Measurements from ENCODE around the gene C8G.

C8G gene

DNA sequence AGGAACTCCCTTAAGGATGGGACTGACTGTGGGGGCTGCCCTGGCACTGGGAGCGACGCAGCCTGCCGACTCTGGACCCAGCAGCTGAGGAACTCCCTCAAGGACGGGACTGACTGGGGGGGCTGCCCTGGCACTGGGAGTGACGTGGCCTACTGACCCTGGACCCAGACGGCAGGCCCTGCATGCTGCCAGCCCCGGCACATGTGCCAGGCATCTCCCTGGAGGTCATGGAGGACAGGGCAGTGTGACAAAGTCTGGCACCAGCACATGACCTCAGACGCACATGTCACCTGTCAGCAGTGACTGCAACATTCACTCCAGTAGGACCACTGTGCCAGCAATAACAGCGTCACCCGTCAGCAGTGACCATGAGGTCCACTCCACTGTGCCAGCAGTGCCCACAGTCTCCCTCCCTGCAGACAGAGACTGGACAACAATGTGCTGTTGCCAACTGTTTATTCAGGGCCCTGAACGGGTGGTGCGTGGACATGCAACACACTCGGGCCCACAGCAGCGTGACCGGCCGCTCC is 5.0 kb upstream of the C8G start:
- DNase-seq (no peak), ATAC-seq (replicated peaks) (no peak)
- no peak overlapping the region for H3K4me3 Mint-ChIP-seq
- no peaks in the 10 kb centered on the region for H3K27me3 Mint-ChIP-seq
- no peak overlapping the region for H3K27ac Mint-ChIP-seq
- H3K4me1 Mint-ChIP-seq (ENCODE audit: low read depth in 2 of 2), result peaks cover 9 to 12% of the 10 kb centered on the region in 2 donors
- peaks cover 48% of the 10 kb centered on the region for H3K36me3 Mint-ChIP-seq (ENCODE audit: insufficient read depth)
- H3K9me3 Mint-ChIP-seq, result no peaks in the 10 kb centered on the region

DNA sequence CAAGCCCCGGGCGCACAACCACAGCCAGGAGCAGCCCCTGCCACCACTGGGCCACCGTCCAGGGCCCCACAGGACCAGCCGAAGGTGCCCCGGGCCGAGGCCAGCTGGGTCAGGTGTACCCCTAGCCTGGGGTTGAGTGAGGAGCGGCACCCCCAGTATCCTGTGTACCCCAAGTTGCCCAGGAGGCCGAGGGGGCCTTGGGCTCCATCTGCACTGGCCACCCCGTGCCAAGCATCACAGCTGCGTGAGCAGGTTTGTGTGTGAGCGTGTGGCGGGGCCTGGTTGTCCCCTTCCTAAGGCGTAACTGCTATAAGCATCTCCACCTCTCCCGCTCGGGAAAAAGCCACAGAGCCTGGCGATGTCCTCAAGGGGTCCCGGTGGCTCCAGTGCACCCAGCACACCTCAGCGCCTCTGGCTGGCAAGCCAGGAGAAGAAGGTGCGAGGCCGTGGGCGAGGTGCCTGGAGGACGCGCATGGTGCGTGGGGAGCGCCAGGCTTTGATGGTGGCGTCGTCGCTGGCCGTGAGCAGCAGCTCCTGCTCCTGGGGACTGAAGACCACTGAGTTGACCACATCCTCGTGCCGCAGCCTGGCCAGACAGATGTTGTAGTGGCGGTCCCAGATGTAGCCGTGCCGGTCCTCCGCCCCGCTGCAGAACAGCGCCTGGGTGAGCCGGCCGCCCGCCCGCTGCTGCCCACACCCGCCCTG is 4.4 kb upstream of the C8G start:
- H3K36me3 Mint-ChIP-seq (ENCODE audit: insufficient read depth), result peaks cover 49% of the 10 kb centered on the region
- no peaks in the 10 kb centered on the region for H3K9me3 Mint-ChIP-seq
- no peak for DNase-seq
- no peak for ATAC-seq (replicated peaks)
- H3K27ac Mint-ChIP-seq, result no peak overlapping the region
- H3K27me3 Mint-ChIP-seq, result no peaks in the 10 kb centered on the region
- H3K4me1 Mint-ChIP-seq (ENCODE audit: low read depth in 2 of 2), result peaks cover 9 to 12% of the 10 kb centered on the region in 2 donors
- no peak overlapping the region for H3K4me3 Mint-ChIP-seq

DNA sequence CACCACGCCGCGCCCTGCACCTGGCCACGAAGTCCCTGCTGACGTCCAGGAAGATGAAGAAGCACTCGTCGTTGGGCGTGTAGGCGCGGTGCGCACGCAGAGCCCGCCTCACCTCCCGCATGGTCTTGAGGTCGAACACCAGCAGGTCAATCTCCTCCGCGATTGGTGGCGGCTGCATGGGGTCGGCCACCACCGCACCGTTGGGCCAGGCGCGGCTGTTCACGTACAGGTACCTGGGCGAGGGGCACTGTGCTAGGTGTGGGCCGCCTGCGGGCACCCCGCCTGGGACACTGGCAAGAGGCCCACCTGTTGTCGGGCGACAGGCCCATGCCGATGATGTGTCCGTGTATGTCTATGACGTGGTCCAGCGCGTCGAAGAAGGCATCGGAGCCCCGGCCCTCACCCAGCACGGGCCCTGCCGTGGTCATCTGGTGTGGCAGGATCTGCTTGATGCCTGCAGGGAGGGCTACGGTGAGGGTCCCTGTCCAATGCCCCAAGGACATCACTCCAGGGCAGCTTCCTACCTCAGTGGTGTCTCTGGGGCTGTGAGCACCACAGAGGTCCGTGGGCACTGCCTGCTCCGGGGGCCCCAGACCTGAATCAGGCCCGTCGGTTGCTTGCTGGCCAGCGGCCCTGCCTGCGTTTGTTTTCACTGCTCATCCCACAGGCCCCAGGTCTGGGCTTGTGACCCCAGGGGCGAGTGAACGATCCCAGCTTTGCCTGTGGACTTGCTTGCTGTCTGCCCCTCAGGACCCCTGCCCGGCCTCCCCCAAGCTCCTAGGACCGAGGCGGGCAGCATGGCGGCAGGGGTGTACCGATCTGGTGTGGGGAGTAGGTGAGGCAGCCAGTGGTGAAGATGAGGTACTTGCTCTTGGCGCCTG is 3.6 kb upstream of the C8G start:
- no peaks in the 10 kb centered on the region for H3K9me3 Mint-ChIP-seq
- H3K4me3 Mint-ChIP-seq, result peak overlapping the region; percentile 8 to 22
- no peaks in the 10 kb centered on the region for H3K27me3 Mint-ChIP-seq
- H3K4me1 Mint-ChIP-seq (ENCODE audit: low read depth in 2 of 2), result peaks cover 9% of the 10 kb centered on the region in 2 donors
- peak overlapping the region in 1 of 2 donors; percentile 29 for H3K27ac Mint-ChIP-seq
- DNase-seq (no peak), ATAC-seq (replicated peaks) (no peak)
- peaks cover 49% of the 10 kb centered on the region for H3K36me3 Mint-ChIP-seq (ENCODE audit: insufficient read depth)

DNA sequence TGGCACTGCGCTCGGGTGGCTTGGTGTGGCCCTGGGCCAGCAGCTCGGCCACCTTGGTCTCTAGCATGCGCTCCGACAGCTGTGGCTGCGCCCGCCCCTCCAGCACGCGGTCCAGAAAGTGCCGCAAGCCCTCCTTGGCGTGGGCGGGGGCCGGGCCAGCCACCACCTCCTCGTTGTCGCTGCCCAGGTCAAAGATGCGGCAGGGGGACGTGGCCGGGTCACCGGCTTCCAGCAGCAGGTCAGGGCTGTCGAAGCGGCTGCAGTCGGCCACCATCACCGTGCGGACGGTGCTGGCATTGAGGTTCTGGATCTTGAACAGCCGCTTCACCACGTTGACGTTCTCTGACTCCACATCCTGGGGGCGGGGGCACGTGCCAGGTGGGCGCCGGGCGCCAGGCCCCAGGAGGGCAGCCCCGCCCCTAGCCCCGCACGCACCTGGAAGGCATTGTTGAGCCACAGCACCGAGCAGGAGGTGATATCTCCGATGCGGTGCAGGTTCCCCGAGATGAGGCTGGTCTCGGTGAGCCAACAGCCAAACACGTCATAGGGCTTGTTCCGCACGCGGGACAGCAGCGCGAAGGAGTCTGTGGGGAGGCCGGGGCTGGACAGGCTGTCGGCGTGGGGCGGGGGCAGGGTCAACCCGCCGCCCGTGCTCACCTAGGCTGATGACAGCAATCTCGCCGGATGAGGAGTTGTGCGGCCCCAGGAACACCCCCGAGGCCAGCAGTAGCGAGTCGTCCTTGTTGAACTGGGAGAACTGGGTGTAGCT is 2.7 kb upstream of the C8G start:
- DNase-seq, result no peak
- Mint-ChIP-seq H3K27ac (peak overlapping the region in 1 of 2 donors; percentile 29), H3K27me3 (no peaks in the 10 kb centered on the region), H3K4me1 (ENCODE audit: low read depth in 2 of 2) (peaks cover 11 to 12% of the 10 kb centered on the region in 2 donors), H3K36me3 (ENCODE audit: insufficient read depth) (peaks cover 49% of the 10 kb centered on the region), H3K9me3 (no peaks in the 10 kb centered on the region), H3K4me3 (peak overlapping the region; percentile 22 to 78)
- ATAC-seq (replicated peaks), result no peak

DNA sequence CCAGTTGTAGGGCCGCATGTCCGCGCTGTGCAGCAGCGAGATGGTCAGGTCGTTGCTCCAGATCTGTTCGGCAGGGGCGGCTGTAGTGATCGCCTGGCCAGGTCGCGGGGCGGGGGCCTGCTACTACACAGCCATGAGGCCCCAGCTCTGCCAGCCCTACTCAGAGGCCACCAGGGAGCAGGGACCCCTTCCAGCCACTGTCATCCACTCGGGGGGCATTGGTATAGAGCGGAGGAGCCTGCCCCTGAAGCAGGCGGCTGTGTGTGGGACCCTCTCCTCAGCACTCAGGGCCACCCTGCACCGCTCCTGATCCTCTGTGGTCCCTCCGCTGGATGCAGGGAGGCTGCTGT is 2.2 kb upstream of the C8G start:
- Mint-ChIP-seq H3K9me3 (no peaks in the 10 kb centered on the region), H3K4me3 (peak overlapping the region; percentile 10 to 78), H3K36me3 (ENCODE audit: insufficient read depth) (peaks cover 49% of the 10 kb centered on the region), H3K27me3 (no peaks in the 10 kb centered on the region), H3K27ac (peak overlapping the region in 1 of 2 donors; percentile 26), H3K4me1 (ENCODE audit: low read depth in 2 of 2) (peaks cover 12% of the 10 kb centered on the region in 2 donors)
- ATAC-seq (replicated peaks) (no peak), DNase-seq (no peak)

DNA sequence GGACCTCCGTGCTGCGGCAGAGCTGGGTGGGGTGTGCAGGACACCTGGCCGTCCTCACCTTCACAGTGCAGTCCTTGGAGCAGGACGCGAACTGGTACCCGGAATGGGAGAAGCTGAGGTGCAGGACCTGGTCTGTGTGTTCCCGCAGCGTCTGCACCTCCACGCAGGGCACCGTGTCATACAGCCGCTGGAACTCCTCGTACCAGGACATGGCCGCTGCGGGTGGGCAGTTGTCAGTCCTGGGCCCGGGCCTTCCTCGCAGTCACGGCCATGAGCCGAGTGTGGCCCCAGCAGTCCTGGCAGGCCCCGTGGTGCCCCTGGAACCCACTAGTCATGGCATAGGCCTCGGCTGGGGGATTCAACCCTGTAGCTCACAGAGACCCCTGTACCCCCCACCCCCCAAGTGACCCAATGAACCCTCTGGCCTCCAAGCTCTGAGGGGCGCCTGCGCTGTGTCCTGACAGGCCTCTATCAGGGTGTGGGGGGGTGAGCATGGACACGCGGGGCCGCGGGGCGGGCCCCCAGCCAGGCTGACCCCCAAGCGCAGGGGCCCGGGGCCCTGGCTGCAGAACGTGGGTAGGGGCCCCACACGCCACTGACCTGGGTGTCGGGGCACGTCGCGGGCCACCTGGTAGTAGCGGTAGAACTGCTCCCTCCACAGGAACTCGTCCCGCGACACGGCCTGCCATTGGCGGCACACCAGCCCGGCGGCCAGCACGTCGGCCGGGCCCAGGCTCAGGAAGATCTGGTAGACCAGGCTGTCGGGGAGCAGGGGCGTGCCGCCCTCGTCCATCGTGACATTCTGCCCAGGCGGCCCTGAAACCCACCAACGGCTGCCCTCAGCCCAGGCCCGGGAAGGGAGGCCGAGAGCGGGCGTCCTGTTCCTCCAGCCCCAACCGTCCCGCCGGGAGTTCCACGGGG is 1.5 kb upstream of the C8G start:
- no peaks in the 10 kb centered on the region for H3K27me3 Mint-ChIP-seq
- H3K36me3 Mint-ChIP-seq (ENCODE audit: insufficient read depth), result peaks cover 54% of the 10 kb centered on the region
- H3K4me3 Mint-ChIP-seq, result peak overlapping the region; percentile 78
- ATAC-seq (replicated peaks), result peak; percentile 19
- peak overlapping the region in 1 of 2 donors; percentile 59 for H3K27ac Mint-ChIP-seq
- peak in 1 of 3 experiments; percentile 38 for DNase-seq
- H3K9me3 Mint-ChIP-seq, result no peaks in the 10 kb centered on the region
- H3K4me1 Mint-ChIP-seq (ENCODE audit: low read depth in 2 of 2), result peaks cover 15 to 17% of the 10 kb centered on the region in 2 donors

DNA sequence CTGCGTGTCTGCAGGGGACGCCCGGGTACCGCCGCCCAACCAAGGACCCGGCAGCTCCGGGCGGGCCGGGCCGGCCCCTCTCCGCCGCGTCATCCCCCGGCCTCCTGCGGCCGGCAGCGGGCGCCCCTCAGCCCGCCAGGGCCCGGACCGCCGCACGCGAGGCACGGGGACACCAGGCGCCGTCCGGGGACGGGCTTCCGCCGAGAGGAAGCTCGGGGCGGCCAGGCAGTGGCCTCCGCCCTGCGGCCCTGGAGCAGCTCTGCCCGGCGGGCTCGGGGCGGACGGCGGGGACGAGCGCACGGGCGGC is 878 bp upstream of the C8G start:
- peak overlapping the region in 1 of 2 donors; percentile 59 for H3K27ac Mint-ChIP-seq
- ATAC-seq (replicated peaks), result peak; percentile 53

DNA sequence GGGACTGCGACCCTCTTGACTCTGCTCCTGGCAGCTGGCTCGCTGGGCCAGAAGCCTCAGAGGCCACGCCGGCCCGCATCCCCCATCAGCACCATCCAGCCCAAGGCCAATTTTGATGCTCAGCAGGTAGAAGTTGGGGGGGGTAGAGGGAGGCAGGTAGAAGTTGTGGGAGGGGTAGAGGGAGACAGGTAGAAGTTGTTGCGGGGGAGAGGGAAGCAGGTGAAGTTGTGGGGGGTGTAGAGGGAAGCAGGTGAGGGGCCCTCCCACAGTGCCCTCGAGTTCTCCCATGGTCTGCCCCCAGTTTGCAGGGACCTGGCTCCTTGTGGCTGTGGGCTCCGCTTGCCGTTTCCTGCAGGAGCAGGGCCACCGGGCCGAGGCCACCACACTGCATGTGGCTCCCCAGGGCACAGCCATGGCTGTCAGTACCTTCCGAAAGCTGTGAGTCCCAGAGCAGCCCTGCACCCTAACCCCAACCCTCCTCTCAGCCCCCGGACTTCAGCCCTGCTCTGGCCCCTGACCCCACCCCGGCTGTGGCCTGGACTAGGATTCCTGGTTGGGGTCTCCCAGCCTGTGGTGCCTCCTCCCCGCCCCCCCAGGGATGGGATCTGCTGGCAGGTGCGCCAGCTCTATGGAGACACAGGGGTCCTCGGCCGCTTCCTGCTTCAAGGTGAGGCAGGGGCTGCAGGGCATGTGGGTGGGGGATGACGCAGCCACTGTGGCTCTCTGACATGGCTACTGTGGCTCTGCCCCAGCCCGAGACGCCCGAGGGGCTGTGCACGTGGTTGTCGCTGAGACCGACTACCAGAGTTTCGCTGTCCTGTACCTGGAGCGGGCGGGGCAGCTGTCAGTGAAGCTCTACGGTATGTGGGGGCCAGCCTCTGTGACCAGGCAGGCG is 537 bp downstream of the C8G start:
- no peaks in the 10 kb centered on the region for H3K27me3 Mint-ChIP-seq
- H3K27ac Mint-ChIP-seq, result peak overlapping the region in 1 of 2 donors; percentile 96
- peaks cover 40% of the 10 kb centered on the region for H3K36me3 Mint-ChIP-seq (ENCODE audit: insufficient read depth)
- peaks cover 18% of the 10 kb centered on the region in 2 donors for H3K4me1 Mint-ChIP-seq (ENCODE audit: low read depth in 2 of 2)
- ATAC-seq (replicated peaks) (no peak), DNase-seq (no peak)
- no peaks in the 10 kb centered on the region for H3K9me3 Mint-ChIP-seq
- H3K4me3 Mint-ChIP-seq, result peak overlapping the region; percentile 75 to 84

More for the DNA sequence above, 878 bp upstream of the C8G start:
- Mint-ChIP-seq H3K4me3 (peak overlapping the region; percentile 78), H3K9me3 (no peaks in the 10 kb centered on the region), H3K36me3 (ENCODE audit: insufficient read depth) (peaks cover 51% of the 10 kb centered on the region), H3K4me1 (ENCODE audit: low read depth in 2 of 2) (peaks cover 14 to 15% of the 10 kb centered on the region in 2 donors), H3K27me3 (no peaks in the 10 kb centered on the region)
- DNase-seq, result no peak

DNA sequence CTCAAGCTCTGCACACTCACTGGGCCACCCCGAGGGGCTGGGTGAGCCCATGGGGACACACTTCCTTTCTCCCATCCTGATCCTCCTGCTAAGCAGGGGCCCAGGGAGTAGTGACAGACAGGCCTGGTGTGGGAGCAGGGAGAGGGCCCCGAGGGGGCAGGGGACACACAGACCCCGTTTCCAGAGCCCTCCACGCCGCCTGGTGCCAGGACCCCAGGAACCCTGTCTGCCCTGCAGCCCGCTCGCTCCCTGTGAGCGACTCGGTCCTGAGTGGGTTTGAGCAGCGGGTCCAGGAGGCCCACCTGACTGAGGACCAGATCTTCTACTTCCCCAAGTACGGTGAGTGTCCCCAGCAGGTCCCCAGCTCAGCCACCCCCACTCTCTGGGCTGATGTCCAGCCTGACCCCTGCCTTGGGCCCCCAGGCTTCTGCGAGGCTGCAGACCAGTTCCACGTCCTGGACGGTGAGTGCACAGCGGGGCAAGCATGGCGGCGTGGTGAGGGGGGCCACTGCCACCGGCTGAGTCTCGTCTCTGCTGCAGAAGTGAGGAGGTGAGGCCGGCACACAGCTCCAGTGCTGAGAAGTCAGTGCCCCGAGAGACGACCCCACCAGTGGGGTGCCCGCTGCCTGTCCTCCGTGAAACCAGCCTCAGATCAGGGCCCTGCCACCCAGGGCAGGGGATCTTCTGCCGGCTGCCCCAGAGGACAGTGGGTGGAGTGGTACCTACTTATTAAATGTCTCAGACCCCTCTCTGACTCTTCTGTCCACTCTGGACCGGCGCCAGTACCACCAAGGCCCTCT is 1.4 kb downstream of the C8G start:
- Mint-ChIP-seq H3K4me1 (ENCODE audit: low read depth in 2 of 2) (peaks cover 14 to 18% of the 10 kb centered on the region in 2 donors), H3K4me3 (no peak overlapping the region), H3K36me3 (ENCODE audit: insufficient read depth) (peaks cover 32% of the 10 kb centered on the region), H3K27me3 (no peaks in the 10 kb centered on the region), H3K27ac (no peak overlapping the region), H3K9me3 (no peaks in the 10 kb centered on the region)
- ATAC-seq (replicated peaks) (no peak), DNase-seq (no peak)

DNA sequence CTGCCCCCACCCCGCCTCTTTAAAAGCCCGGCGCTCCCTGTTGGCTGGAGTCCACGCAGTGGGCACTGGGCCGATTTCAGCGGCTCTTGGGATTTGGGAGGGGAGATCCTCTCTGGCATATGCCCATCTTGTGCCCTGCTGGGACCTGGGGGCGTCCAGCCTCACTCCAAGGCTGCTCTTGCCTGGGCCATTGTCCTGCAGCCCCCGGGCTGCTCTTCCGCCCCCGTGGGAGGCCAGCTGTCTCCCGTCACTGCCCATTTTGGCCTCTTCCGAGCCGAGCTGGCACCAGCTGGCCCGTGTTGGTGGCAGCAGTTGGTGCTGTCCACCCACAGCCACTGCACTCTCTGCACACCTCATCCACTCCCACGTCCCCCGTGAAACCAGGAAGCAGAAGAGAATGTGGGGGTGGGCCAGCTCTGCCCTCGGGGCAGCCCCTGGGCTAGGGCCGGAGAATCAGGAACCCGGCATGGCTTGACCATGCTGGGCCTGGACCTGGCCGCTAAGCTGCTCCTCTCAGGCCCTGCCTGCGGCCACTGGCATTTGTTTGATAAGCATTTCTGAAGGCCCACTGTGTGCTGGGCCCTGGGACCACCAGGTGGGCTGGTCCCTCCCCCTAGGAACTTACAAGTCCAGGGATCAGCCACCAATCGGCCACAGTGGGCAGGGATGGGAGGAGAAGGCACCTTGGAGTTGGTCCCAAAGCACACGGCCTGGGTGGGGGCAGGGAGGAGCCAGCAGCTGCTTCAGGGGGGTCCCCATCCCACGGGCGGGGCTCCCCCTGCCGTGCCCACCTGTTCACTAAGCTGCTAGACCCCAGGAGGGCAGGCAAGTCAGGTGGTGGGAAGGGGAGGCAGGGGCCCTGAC is 2.2 kb downstream of the C8G start:
- Mint-ChIP-seq H3K27ac (peak overlapping the region in 1 of 2 donors; percentile 65), H3K4me1 (ENCODE audit: low read depth in 2 of 2) (peaks cover 13 to 18% of the 10 kb centered on the region in 2 donors), H3K4me3 (peak overlapping the region in 1 of 2 donors; percentile 85), H3K36me3 (ENCODE audit: insufficient read depth) (peaks cover 24% of the 10 kb centered on the region), H3K27me3 (no peaks in the 10 kb centered on the region), H3K9me3 (no peaks in the 10 kb centered on the region)
- no peak for DNase-seq
- ATAC-seq (replicated peaks), result no peak
